A549 (cell line): ENCODE data around the gene PGLYRP1. TPM values are rescaled to one million over a fixed set of nuclear protein-coding genes. Genes with fewer than 3 reads are reported as not detected.

Experiments used
- ATAC-seq, 2 experiments: fragments of 200-7000 bp in 1 of 2; fragments of >200 bp in 1 of 2; cut with Nextera tagmentation in 1 of 2; cut with Tn5 transposase in 1 of 2; 3 replicates each; pipeline versions ENCODE4 v1.8.0 to v1.9.1; 2018 to 2020; ENCODE audit warnings: mild to moderate bottlenecking in 1 of 2, moderate library complexity in 1 of 2
- CTCF ChIA-PET: fragments of 300-600 bp; sonication (Branson Sonifier 250); formaldehyde crosslinking; extraction: SDS; loops from one replicate; lab custom pipeline; 2021; ENCODE audit warnings: antibody characterized with exemption, inconsistent platforms; lab: Yijun Ruan, JAX
- POLR2A ChIA-PET: fragments of 350-600 bp; formaldehyde crosslinking; extraction: SDS; loops from one replicate; lab custom pipeline; 2021; ENCODE audit warnings: antibody characterized with exemption, inconsistent platforms; lab: Yijun Ruan, JAX
- DNase-seq, 2 experiments: peaks; one replicate each; pipeline versions ENCODE4 v3.0.0 to v3.0.0-alpha.2; 2011 to 2016; ENCODE audit warnings: low read depth in 1 of 2, low spot score in 1 of 2
- FAIRE-seq: peaks from 2 replicates; lab custom pipeline; 2011; peaks lifted over from hg19 to GRCh38; lab: Jason Lieb, UNC
- H3K27ac ChIP-seq, 2 experiments: fragments of >200 bp; sonication (Bioruptor Twin); formaldehyde crosslinking; 3 replicates each; pipeline ENCODE4 v1.5.1; 2016 to 2017
- H3K4me1 ChIP-seq: fragments of >200 bp; sonication (Bioruptor Twin); formaldehyde crosslinking; 3 replicates; pipeline ENCODE4 v1.6.1; 2016
- H3K4me2 ChIP-seq: fragments of >200 bp; sonication (Bioruptor Twin); formaldehyde crosslinking; 3 replicates; pipeline ENCODE4 v1.6.1; 2016
- H3K4me3 ChIP-seq: fragments of >200 bp; sonication (Bioruptor Twin); formaldehyde crosslinking; 3 replicates; pipeline ENCODE4 v1.5.1; 2016
- H3K9me3 ChIP-seq: fragments of >200 bp; sonication (Bioruptor Twin); formaldehyde crosslinking; 3 replicates; pipeline ENCODE4 v1.6.1; 2016
- CEBPB ChIP-seq, 2 experiments: fragments of >200 bp in 1 of 2; sonication (Bioruptor Twin) in 1 of 2; formaldehyde crosslinking in 1 of 2; IDR thresholded peaks; 2 replicates each; pipeline ENCODE4 v1.6.1; 2012 to 2016
- CHD4 ChIP-seq: fragments of 200-600 bp; sonication (generic); IDR thresholded peaks from 2 replicates; pipeline ENCODE4 v1.6.1; 2016; ENCODE audit warnings: antibody characterized with exemption, mild to moderate bottlenecking, borderline replicate concordance
- E2F6 ChIP-seq: IDR thresholded peaks from 2 replicates; pipeline ENCODE4 v1.6.1; 2012; ENCODE audit warnings: low read depth, borderline replicate concordance
- EHF ChIP-seq: fragments of 250-450 bp; sonication (Bioruptor Pico); IDR thresholded peaks from 2 replicates; pipeline ENCODE4 v1.5.0; 2020; ENCODE audit warnings: mild to moderate bottlenecking
- EHMT2 ChIP-seq: fragments of 200-600 bp; sonication (generic); IDR thresholded peaks from 2 replicates; pipeline ENCODE4 v1.6.1; 2016; ENCODE audit warnings: antibody characterized with exemption, low read depth, mild to moderate bottlenecking, moderate library complexity
- ESRRA ChIP-seq: fragments of 150-350 bp; IDR thresholded peaks from 2 replicates; pipeline ENCODE4 v1.6.1; 2014; ENCODE audit warnings: mild to moderate bottlenecking, low read length, borderline replicate concordance
- FOSB ChIP-seq: fragments of 250-450 bp; sonication (Bioruptor Pico); IDR thresholded peaks from 2 replicates; pipeline ENCODE4 v1.5.0; 2020; ENCODE audit warnings: mild to moderate bottlenecking, moderate library complexity
- FOXS1 ChIP-seq: fragments of 250-450 bp; sonication (Bioruptor Pico); IDR thresholded peaks from 2 replicates; pipeline ENCODE4 v1.5.0; 2020; ENCODE audit warnings: mild to moderate bottlenecking, moderate library complexity
- GATA3 ChIP-seq: IDR thresholded peaks from 2 replicates; pipeline ENCODE4 v1.6.1; 2012; ENCODE audit warnings: borderline replicate concordance
- HDAC2 ChIP-seq: fragments of 200-600 bp; sonication (generic); IDR thresholded peaks from 2 replicates; pipeline ENCODE4 v1.6.1; 2016
- HES2 ChIP-seq: fragments of >200 bp; sonication (Bioruptor Twin); formaldehyde crosslinking; IDR thresholded peaks from 2 replicates; pipeline ENCODE4 v1.6.1; 2016
- HOXA7 ChIP-seq: fragments of 250-450 bp; sonication (Bioruptor Pico); IDR thresholded peaks from 2 replicates; pipeline ENCODE4 v1.5.0; 2020; ENCODE audit warnings: mild to moderate bottlenecking, moderate library complexity
- HOXB5 ChIP-seq: fragments of 250-450 bp; sonication (Bioruptor Pico); IDR thresholded peaks from 2 replicates; pipeline ENCODE4 v1.5.0; 2020; ENCODE audit warnings: mild to moderate bottlenecking, moderate library complexity
- JUN ChIP-seq, 2 experiments: fragments of >200 bp; sonication (Bioruptor Twin); formaldehyde crosslinking; IDR thresholded peaks; 2 replicates in 1 of 2; 3 replicates in 1 of 2; pipeline ENCODE4 v1.6.1; 2016 to 2017
- KDM1A ChIP-seq: fragments of 200-600 bp; sonication (generic); IDR thresholded peaks from 2 replicates; pipeline ENCODE4 v1.6.1; 2016; ENCODE audit warnings: low read depth, mild to moderate bottlenecking
- MAFK ChIP-seq: fragments of 450-650 bp; IDR thresholded peaks from 2 replicates; pipeline ENCODE4 v1.6.1; 2014; ENCODE audit not compliant: partially characterized antibody
- NPAS2 ChIP-seq: fragments of 250-450 bp; sonication (Bioruptor Pico); IDR thresholded peaks from 2 replicates; pipeline ENCODE4 v1.8.0; 2022; ENCODE audit warnings: mild to moderate bottlenecking, moderate library complexity, borderline replicate concordance
- PBX3 ChIP-seq: IDR thresholded peaks from 2 replicates; pipeline ENCODE4 v1.6.1; 2012
- POLR2AphosphoS2 ChIP-seq: conservative IDR thresholded peaks from 2 replicates; pipeline ENCODE4 v1.6.1; 2012; ENCODE audit warnings: low read length, improper control_type of control experiment, inconsistent platforms
- RAD21 ChIP-seq, 2 experiments: fragments of >200 bp in 1 of 2; sonication (Bioruptor Twin) in 1 of 2; formaldehyde crosslinking in 1 of 2; IDR thresholded peaks in 1 of 2; conservative IDR thresholded peaks in 1 of 2; 2 replicates in 1 of 2; 3 replicates in 1 of 2; pipeline ENCODE4 v1.6.1; 2012 to 2018; ENCODE audit warnings: inconsistent platforms in 1 of 2
- RARB ChIP-seq: fragments of 250-450 bp; sonication (Bioruptor Pico); IDR thresholded peaks from 2 replicates; pipeline ENCODE4 v1.8.0; 2021; ENCODE audit warnings: mild to moderate bottlenecking, moderate library complexity
- REST ChIP-seq: fragments of 200-600 bp; sonication (generic); IDR thresholded peaks from 2 replicates; pipeline ENCODE4 v1.6.1; 2016; ENCODE audit warnings: antibody characterized with exemption, mild to moderate bottlenecking, moderate library complexity
- SMC3 ChIP-seq: fragments of >200 bp; sonication (Bioruptor Twin); formaldehyde crosslinking; IDR thresholded peaks from 3 replicates; pipeline ENCODE4 v1.6.1; 2018; ENCODE audit warnings: inconsistent platforms
- TFCP2L1 ChIP-seq: fragments of 250-450 bp; sonication (Bioruptor Pico); IDR thresholded peaks from 2 replicates; pipeline ENCODE4 v1.5.0; 2021; ENCODE audit warnings: mild to moderate bottlenecking
- TP53 ChIP-seq: fragments of 250-450 bp; sonication (Bioruptor Pico); IDR thresholded peaks from 2 replicates; pipeline ENCODE4 v1.5.0; 2021; ENCODE audit warnings: mild to moderate bottlenecking, moderate library complexity
- USF2 ChIP-seq: fragments of 450-650 bp; IDR thresholded peaks from 2 replicates; pipeline ENCODE4 v1.6.1; 2014; ENCODE audit warnings: antibody characterized with exemption
- ZFP36 ChIP-seq: fragments of 450-650 bp; IDR thresholded peaks from 2 replicates; pipeline ENCODE4 v1.6.1; 2014; ENCODE audit warnings: borderline replicate concordance; ENCODE audit not compliant: partially characterized antibody
- ZNF302 ChIP-seq: fragments of 250-450 bp; sonication (Bioruptor Pico); IDR thresholded peaks from 2 replicates; pipeline ENCODE4 v1.9.0; 2021; ENCODE audit warnings: inconsistent platforms, mild to moderate bottlenecking, moderate library complexity
- ZSCAN20 ChIP-seq: fragments of 250-450 bp; sonication (Bioruptor Pico); IDR thresholded peaks from 2 replicates; pipeline ENCODE4 v1.8.0; 2022; ENCODE audit warnings: mild to moderate bottlenecking, moderate library complexity
- WGBS: methylation state at CpG from one replicate; pipeline ENCODE4 v1.1.6; 2017; ENCODE audit errors: missing lambda C conversion rate; 5-methylcytosine and 5-hydroxymethylcytosine counted together
- polyA plus RNA-seq, 4 experiments: library from polyadenylated mRNA; depleted of rRNA in 3 of 4; stranded (reverse); fragments of >200 nt; fragmentation: RNase III in 1 of 4; extraction: RNeasy Plus Mini Kit Qiagen cat#74134 plus additional on column Dnase treatment in 1 of 4; gene quantifications; 2 replicates in 3 of 4; 3 replicates in 1 of 4; pipeline ENCODE4 v1.2.3, GENCODE V29; 2011 to 2017
- TF ChIP-seq, protein P1 (sequence below): fragments of 250-450 bp; sonication (Bioruptor Pico); IDR thresholded peaks from 2 replicates; pipeline ENCODE4 v1.5.0; 2020; ENCODE audit warnings: low read depth, mild to moderate bottlenecking, moderate library complexity

The PGLYRP1 gene
- polyA plus RNA-seq, 2 of the 4 experiments (the other 2 are of a cell fraction), result not detected

GRCh38 chr19:45996933-45997332, 25.9 kb downstream of the PGLYRP1 start:
- peaks cover 5% of the 10 kb centered on the region for H3K4me1 ChIP-seq
- no peaks in the 10 kb centered on the region for H3K9me3 ChIP-seq
- H3K4me2 ChIP-seq, result no peak overlapping the region
- no peak overlapping the region for H3K4me3 ChIP-seq
- no peak overlapping the region for H3K27ac ChIP-seq
- ATAC-seq (no peak), FAIRE-seq (no peak), DNase-seq (no peak)
- POLR2A ChIA-PET, result interaction anchor here (0.6 kb wide), 1 partner anchor 10 kb away, joined by 4 read pairs; no protein-coding TSS in a partner anchor
- 78% methylated on average over 8 of the region's 8 CpGs for WGBS
- CTCF ChIA-PET, result interaction anchor here (0.7 to 7.2 kb wide), 11 partner anchors 9 to 171 kb away, joined by 3 to 67 read pairs (median 6); no protein-coding TSS in a partner anchor
- TF ChIP-seq CHD4, result no peak
- no peak for TF ChIP-seq REST
- TF ChIP-seq RAD21 (conservative IDR thresholded peaks at IDR 0.05 in 1 of 2, IDR thresholded peaks at IDR 0.05 in 1 of 2), result no peak
- no peak for TF ChIP-seq JUN (IDR thresholded peaks at IDR 0.05)
- no peak for TF ChIP-seq HOXA7 (CRISPR knock-in tag)
- TF ChIP-seq TP53 (CRISPR knock-in tag), result no peak
- no peak for TF ChIP-seq NPAS2 (CRISPR knock-in tag)
- TF ChIP-seq PBX3, result no peak
- TF ChIP-seq HES2, result no peak
- no peak for TF ChIP-seq GATA3
- no peak for TF ChIP-seq FOSB
- TF ChIP-seq ZFP36, result no peak
- no peak for TF ChIP-seq E2F6
- no peak for TF ChIP-seq RARB (CRISPR knock-in tag)
- no peak for TF ChIP-seq HOXB5 (CRISPR knock-in tag)
- no peak for TF ChIP-seq CEBPB (IDR thresholded peaks at IDR 0.05)
- TF ChIP-seq ZNF302, result no peak

DNA sequence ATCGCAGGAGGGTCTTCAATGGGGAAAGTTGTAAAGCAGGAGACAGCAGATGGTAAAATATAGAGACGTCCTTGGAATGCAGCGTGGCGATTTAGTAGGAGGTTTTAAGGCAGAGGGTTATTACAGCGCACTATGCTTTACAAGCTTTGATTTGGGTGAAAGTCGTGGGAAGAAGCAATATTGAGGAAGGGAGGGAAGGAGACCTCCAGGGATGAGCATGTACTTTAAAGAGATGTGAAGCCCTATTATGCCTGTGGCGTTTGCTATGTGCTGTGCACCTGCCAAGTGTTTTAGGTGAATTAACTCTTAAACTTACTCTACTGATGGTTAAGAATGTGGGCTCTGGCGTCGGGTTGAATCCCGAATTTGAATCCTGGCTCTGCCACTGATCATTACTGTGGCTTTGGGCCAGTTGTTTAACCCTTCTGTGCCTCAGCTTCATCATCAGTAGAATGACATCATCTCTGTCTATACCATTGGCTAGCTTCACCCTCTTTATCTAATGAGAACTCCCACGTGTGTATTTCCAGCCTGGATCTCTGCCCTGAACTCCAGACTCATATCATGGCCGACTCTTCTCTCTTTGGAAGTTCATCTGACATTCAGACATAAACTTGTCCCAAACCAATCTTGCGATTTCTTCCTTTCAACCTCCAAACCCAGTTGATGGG, 27.0 kb downstream of the PGLYRP1 start:
- CTCF ChIA-PET, result interaction anchor here (0.7 to 7.2 kb wide), 20 partner anchors 10 to 533 kb away, joined by 3 to 67 read pairs (median 5); partner anchors contain the start of gene MYPOP
- H3K4me1 ChIP-seq, result peaks cover 5% of the 10 kb centered on the region
- DNase-seq (no peak), ATAC-seq (peak in 1 of 2 experiments; percentile 4; a peak in 1 of 6 replicates), FAIRE-seq (no peak)
- peak overlapping the region; percentile 57 for H3K4me3 ChIP-seq
- peak overlapping the region; percentile 70 to 88 for H3K27ac ChIP-seq
- POLR2A ChIA-PET, result interaction anchor here (0.6 to 1.6 kb wide), 13 partner anchors 11 to 213 kb away, joined by 3 to 8 read pairs (median 4); partner anchors contain the start of genes DMPK, IRF2BP1 and MYPOP
- H3K4me2 ChIP-seq, result peak overlapping the region; percentile 87
- H3K9me3 ChIP-seq, result no peaks in the 10 kb centered on the region
- 26% methylated on average over 13 of the region's 13 CpGs for WGBS
- no peak for TF ChIP-seq TFCP2L1 (CRISPR knock-in tag)
- no peak for TF ChIP-seq KDM1A
- no peak for TF ChIP-seq MAFK
- TF ChIP-seq, protein P1, sequence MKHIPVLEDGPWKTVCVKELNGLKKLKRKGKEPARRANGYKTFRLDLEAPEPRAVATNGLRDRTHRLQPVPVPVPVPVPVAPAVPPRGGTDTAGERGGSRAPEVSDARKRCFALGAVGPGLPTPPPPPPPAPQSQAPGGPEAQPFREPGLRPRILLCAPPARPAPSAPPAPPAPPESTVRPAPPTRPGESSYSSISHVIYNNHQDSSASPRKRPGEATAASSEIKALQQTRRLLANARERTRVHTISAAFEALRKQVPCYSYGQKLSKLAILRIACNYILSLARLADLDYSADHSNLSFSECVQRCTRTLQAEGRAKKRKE (CRISPR knock-in tag), result no peak
- TF ChIP-seq SMC3, result no peak
- no peak for TF ChIP-seq USF2
- TF ChIP-seq EHMT2, result no peak
- no peak for TF ChIP-seq HDAC2
- no peak for TF ChIP-seq FOXS1
- no peak for TF ChIP-seq ESRRA
- no peak for TF ChIP-seq EHF (CRISPR knock-in tag)
- no peak for TF ChIP-seq ZSCAN20 (CRISPR knock-in tag)
- no peak for TF ChIP-seq POLR2AphosphoS2
